ENCODE results near the gene KCNAB1.
"Not testable (repeated sequence)": the region's sequence is repeated elsewhere in the genome, so short reads cannot be mapped to it uniquely, and the experiment has no call there.

KCNAB1 gene

GRCh38 chr3:156284637-156285036 is 164.3 kb downstream of the KCNAB1 start:
- not testable (repeated sequence) for DNase-seq

DNA sequence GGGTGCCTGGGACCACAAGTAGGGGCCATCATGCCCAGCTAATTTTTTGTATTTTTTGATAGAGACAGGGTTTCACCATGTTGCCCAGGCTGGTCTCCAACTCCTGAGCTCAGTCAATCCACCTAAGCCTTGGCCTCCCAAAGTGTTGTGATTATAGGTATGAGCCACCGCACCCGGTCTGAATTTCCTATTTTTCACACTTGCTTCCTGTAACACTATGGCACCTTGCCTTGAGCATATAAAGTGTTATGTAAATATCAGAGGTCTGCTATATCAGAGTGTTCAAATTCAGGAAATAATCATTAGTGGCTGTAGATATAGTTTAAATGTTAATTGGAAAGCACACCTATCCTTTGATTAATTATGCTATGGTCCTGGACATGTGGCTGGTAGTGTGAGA is 165.2 kb downstream of the KCNAB1 start:
- DNase-seq, result no peak

GRCh38 chr3:156290924-156291271 is 170.5 kb downstream of the KCNAB1 start:
- DNase-seq, result no peak

GRCh38 chr3:156291272-156292123 is 171.1 kb downstream of the KCNAB1 start:
- DNase-seq, result no peak

GRCh38 chr3:156293566-156293965 is 173.2 kb downstream of the KCNAB1 start:
- DNase-seq, result no peak

GRCh38 chr3:156297582-156297981 is 177.2 kb downstream of the KCNAB1 start:
- no peak for DNase-seq

DNA sequence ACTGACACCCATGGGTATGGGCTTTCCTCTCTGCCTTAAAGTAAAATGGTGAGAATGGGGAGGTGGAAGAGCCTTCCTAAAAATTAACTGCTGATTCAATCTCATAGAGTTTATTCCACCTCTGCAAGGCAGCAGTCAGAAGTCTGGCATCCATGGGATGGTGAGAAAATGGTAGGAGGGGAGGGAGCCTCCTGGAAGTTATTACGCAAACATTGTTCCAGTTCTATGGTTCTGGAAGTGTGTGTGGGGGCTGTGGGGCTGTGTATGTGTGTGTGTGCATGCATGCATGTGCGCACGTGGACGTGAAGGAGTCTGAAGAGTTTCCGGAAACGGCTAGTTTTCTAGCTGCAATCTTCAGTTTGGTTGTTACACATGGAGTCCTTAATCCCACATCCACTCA is 177.6 kb downstream of the KCNAB1 start:
- no peak for DNase-seq

DNA sequence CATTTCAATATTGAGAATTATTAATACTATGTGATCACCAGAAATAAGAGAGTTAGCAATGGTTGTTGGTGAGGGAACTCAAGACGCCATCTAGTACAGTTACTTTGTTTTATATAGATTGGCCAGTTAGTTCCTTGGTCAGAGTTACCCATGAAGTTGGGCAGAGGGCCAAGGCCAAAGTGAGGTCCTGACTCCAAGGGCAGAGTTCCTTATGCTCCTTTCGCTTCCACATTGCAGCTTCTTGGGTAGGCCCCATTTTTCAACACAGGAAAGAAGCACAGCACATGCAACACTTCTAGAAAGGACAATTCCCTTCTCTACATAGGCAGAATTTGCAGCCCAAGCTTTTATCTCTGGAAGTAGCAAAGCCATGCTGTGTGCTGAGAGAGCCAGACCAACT is 178.6 kb downstream of the KCNAB1 start:
- DNase-seq, result no peak

DNA sequence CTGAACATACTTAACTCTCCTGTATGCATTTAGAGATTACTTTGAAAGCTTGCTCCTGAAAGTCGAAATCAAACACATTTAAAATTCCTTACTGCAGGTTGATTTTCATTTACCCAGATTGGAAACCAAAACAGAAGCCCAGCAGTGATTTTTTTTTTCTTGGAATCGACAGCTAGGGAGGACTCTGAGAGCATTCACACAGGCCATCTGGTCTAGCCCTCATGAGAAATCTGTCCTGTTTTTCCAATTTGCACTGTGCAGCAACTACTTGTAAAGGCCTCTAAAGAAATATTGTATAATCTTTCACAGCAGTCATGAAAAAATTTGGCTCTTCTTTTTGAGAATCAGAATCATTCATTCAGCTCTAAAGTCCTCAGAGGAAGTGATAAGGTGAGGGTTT is 179.2 kb downstream of the KCNAB1 start:
- no peak for DNase-seq

- no peak for DNase-seq
These were observed 180.0 kb downstream of the KCNAB1 start for GRCh38 chr3:156300371-156300770.

DNA sequence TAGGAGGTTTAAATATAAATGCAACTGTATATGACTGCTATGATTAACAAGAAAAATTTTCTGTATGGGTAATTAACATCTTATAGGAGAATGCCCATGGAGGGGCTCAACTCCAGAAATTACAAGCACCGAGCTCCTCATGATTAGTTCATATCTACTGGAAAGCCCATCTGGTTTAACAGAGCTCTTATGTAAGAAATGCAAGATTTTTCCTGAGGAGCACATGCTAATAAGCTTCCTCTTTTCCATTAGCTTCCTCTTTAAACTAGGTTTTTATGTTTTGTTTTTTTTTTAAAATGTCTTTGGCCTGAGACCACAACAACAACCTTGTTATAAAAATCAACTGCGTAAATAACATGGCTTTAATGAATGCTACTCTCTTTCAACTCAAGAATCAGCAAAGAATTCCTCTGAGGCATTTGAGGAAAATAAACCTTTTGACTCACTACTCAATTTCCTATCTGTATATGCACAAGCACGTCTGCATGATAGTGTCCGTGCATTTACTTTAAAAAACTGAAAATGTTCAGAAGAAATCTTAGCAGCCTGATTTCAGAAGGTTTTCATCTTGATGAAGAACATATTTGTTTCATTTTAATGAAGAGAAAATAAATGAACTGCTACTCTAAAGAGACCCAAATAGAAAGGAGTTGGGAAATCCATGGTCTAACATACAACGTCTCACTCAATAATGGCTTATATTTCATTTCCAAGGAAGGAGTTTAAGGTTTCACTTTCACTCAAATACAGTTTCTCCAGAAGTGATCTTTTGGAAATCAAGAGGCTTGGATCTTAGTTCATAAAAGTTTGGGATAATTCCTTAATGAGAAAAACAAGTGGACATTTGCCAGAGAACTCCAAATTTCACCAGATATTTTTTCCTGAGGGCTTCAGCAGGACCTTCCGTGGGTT is 180.8 kb downstream of the KCNAB1 start:
- DNase-seq, result no peak

DNA sequence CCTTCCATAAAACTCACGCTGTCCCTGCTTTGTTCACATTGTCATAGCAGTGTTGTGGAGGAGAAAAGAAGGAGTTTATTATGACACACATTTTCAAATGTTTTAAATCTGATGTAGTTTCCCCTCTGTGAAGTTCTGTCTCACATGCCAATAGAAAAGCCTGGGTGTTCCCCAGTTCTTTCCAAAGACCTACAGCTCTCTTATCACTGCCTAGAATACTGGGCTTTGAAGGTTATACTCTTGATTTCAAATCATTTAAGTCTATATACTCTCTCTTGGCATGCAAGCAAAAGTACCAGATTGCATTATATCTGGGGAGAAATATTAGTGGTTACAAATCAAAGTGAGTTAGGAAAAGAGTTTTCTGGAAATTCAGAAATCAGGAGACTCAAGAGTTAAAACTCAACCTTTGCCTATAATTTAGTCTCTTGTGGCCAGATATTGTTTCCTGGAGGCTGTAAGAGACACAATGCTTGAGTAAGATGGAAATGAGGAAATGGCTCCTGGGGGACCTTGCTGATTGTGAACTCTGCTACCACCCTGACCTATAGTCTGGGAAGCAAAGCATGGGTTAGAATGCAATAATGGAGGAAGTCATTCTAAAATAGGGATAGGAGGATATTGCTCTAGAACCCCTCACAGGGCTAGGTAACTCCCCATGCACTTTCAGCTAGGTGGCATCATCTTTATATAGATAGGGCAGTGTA is 182.8 kb downstream of the KCNAB1 start:
- DNase-seq, result no peak

GRCh38 chr3:156304406-156304805 is 184.0 kb downstream of the KCNAB1 start:
- no peak for DNase-seq

GRCh38 chr3:156305672-156306071 is 185.3 kb downstream of the KCNAB1 start:
- no peak for DNase-seq

DNA sequence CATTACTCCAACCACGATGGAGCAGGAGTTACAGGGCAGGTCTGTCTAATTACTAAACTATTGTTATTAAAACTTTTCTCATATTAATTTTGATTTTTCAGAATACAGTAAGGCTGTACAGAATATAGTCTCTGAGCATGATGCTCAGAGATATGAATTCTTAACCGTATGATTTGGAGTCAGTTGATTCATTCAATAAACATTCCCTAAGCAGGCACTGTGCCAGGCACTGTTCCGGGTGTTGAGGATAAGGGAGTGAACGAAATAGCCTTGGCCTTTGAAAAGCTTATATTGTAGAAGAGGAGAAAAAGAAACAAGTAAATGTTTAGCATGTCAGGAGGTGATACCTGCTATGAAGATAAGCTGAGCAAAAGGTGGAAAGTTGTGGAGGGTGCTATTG is 187.3 kb downstream of the KCNAB1 start:
- no peak for DNase-seq

DNA sequence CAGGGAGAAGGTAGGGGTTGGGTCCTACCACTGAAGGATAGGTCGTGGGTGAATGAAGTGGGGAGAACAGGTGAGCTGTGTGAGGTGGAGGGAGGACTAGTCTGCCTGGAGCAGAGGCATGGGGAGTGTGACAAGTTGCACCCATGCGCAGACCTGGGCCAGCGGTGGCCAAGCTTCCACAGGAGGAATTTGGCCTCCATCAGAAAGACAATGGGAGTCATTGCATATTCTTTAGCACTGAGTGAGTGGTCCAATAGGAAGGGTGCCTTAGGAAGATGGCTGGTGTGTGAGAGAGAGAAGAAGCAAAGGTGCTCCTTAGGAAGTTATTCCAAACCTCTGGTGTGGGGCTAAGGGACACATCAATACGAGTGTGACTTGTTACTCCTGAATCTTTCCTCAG is 191.1 kb downstream of the KCNAB1 start:
- no peak for DNase-seq

DNA sequence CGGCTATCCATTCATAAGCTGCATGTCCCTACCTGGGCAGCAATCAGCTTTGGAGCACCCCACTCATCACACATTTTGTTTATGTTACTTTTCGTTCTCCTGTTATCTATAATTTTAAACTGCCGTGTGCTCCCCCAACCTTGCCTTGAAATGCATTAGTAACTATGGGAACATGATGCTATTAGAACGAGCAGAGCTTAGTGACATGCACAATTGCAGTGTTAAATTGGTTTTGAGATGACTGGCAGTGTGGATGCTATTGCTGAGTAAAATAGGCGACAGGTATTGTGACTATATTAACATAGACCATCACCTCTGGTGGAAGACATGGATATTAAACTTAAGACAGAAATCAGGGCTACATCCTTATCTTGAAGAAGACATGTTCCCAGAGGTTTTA is 191.6 kb downstream of the KCNAB1 start:
- DNase-seq, result no peak

DNA sequence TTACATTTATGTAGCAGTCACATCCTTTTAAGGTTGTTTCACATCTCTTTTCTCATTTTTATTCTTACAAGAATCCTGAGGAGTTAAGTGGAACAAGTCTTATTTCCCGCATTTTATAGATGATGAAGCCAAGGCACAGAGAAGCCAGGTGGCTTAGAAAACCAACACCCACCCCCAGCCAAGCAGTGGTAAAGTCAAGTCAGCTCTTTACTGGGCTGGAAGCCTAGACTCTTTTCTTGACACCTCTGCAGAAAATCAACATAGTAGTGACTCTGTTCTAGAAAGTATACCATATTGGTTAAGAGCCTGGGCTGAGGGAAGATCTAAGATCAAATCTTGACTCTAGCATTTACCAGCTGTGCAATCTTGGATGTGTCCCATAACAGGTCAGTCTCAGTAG is 195.7 kb downstream of the KCNAB1 start:
- no peak for DNase-seq

GRCh38 chr3:156317462-156318074 is 197.2 kb downstream of the KCNAB1 start:
- no peak for DNase-seq

DNA sequence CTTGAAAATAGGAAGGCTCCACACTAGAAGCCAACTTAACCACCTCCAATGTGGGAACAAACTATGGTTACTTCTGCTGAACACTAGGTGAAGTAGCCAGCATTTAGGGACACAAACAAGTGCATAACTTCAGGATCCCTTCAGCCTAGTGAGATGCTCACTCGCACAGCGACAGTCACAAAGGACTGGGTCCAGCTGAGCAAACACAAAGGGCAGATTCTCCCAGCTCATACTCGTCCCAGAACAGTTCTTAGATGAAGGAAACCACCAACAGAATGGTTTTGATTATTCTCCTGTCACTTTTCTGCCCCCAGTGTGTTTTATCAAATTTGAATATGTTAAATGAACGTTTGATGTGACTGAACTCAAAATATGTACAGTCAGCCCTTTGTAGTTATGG is 201.6 kb downstream of the KCNAB1 start:
- DNase-seq, result no peak

DNA sequence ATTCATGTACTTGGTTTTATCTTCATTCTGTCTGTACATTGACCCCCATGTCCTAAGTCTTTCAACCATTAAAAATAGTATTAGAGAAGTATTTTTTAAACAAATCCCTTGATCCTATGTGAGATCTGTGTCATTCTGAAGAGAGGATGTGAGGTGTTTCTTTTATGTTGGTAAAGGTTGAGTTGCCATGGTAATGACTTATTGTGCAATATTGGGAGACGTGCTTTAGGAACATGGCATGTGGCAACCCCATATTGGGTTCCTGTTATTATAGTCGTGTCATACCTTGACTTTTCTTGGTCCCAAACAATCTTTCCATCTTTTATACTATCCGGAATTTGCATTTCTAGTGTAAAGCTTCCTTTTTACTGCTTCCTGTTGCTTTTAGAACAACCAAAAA is 203.1 kb downstream of the KCNAB1 start:
- DNase-seq, result no peak

GRCh38 chr3:156330415-156330814 is 210.0 kb downstream of the KCNAB1 start:
- DNase-seq, result no peak

- no peak for DNase-seq
These were observed 211.9 kb downstream of the KCNAB1 start for GRCh38 chr3:156332304-156332703.

Data from activated CD4-positive, alpha-beta T cell treated with anti-CD3 and anti-CD28 coated beads, Interleukin-2, amount 50 U/mL, for 1 hour (primary cell).